Stromal cell of bone marrow (primary cell): ENCODE data around the gene ANKRD13D.
A peak's percentile ranks its signal among the peaks of the same experiment; 100 is the strongest.
"Not testable (repeated sequence)": the region's sequence is repeated elsewhere in the genome, so short reads cannot be mapped to it uniquely, and the experiment has no call there.

Experiments
- DNase-seq: peaks from one replicate; pipeline ENCODE4 v3.0.0-alpha.2; 2012; ENCODE audit warnings: low read depth

Gene ANKRD13D

DNA sequence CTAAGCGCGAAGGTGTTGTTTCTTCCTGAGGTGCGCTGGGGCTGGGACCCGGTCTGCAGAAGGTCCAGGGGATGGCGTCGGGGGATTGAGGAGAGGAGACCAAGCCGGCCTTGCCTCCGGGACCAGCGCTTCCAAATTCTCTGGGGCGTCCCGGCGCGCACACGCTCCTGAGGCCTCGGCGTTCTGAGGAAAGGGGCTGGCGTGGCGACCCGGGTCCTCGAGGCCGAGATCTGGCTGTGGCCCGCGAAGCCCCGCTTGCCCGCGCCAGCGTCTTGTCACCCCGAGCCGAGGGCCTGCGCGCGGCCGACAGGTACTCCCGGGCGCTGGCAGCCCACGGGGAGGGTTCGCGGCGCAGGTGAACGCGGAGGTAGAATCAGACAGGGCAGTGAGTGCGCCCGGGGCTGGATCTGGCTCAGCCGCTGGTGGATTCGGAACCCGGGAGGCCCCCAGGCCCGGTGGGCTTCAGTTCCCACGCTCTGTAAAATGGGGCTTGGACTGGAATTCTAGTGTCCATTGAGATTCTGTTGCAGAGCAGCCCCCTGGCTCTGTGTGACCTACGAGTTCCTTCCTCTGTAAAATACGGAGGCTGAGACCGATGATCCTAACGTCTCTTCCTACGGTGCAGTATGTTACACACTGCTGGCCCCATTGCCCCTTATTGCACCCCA, 28.9 kb downstream of the ANKRD13D start:
- no peak for DNase-seq

DNA sequence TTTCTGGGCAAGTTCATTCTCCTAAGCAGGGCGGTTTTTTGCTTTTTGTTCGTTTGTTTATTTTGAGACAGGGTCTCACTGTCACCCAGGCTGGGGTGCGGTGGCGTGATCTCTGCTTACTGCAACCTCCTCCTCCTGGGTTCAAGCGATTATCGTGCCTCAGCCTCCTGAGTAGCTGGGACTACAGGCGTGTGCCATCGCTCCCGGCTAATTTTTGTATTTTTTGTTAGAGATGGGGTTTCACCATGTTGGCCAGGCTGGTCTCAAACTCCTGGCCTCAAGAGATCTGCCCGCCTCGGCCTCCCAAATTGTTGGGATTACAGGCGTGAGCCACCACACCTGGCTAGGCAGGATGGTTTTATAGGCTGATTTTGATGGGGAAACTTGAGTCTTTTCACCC, 29.8 kb downstream of the ANKRD13D start:
- DNase-seq: not testable (repeated sequence)

DNA sequence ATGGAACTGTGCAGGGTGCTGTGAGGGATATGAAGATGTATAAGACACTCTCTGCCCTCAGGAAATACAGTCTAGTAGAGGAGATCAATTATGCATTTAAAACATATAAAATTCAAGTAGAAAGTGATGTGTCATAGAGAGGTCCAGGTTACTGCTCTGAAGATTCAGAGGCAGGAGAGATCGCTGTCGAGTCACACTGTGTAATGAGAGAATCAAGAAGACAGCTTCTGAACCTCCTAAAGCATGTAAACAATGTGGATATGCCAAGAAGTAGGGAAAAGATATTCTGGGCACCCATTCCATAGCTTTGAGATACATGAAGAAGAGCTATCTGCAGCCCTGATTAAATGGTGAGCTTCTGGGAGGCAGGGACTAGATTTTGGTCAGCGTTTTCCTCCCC, 30.9 kb downstream of the ANKRD13D start:
- no peak for DNase-seq

DNA sequence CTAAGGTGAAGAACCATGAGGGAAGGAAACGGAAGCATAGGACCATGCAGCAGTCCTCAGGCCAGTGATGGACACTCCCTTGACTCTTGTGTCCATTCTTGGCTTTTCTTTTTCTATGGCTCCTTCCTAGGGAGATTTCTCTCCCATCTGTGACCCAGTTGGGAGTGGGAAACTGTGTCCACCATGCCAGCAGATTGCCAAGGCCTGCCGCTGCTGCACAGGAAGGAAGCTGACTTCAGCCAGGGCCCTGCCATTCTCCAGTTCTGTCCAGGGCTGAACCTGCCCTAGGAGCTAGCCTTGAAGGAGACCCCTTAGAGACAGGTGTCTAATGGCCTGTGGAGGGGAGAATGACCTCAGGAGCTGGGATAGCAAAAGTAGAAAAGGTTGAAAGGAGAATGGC, 31.6 kb downstream of the ANKRD13D start:
- no peak for DNase-seq

DNA sequence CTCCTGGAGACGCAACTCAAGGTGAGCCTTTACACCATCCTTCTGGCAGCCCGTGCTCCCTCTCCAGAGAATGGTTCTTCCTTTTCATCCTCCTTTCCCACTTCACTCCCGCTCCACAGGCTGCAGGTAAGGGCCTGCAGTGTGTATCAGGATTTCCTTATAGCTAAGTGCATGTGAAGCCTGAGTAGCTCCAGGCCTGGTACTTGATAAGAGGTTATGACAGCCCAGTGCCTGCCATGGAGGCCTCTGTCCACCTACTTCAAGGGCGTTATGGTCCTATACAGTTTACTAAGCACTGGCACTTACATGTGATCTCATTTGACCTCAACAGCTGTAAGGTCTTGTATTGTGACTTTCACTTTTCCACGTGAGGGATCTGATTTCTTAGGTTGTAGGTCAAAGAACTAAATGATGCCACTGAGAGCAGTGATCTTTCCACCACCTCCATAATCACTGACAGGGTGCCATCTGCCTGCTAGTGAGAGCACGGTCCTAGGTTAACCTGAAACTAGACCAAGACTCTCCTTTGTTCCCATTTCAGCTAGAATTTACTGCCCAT, 32.3 kb downstream of the ANKRD13D start:
- DNase-seq: no peak

DNA sequence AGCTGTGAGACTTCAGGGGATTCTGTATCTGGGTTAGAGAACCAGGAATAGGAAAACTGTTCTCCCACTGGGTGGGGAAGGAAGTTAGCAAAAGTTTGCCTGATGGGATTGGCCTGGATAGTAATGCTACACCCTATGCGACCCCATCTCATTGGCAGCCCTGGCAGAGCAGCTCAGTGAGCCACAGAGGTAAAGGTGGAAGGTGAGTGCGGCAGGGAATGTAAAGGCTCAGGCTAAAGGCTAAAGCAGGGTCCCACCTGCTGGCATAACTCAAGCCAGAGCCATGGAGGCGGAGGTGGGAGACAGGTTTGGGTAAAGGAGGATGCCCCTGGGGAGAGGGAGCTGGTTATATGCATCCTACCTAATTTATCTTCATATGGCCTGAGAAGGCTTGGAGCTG, 32.9 kb downstream of the ANKRD13D start:
- DNase-seq: no peak

DNA sequence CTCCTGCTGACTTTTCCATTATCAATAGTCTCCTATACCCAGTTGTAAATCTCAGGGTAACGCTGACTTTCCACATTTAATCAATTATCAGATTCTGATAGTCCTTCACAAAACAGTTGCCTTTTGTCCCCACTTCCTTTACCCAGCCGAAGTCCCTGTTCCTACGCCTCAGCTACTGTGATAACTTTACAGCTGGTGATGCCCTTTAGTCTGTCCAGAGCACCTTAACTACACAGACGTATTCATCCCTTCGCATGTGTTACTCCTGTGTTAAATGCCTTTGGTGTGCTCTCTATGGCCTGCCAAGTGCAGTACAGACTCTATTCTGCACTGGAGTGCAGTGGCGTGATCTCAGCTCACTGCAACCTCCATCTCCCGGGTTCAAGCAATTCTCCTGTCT, 34.4 kb downstream of the ANKRD13D start:
- DNase-seq: no peak

DNA sequence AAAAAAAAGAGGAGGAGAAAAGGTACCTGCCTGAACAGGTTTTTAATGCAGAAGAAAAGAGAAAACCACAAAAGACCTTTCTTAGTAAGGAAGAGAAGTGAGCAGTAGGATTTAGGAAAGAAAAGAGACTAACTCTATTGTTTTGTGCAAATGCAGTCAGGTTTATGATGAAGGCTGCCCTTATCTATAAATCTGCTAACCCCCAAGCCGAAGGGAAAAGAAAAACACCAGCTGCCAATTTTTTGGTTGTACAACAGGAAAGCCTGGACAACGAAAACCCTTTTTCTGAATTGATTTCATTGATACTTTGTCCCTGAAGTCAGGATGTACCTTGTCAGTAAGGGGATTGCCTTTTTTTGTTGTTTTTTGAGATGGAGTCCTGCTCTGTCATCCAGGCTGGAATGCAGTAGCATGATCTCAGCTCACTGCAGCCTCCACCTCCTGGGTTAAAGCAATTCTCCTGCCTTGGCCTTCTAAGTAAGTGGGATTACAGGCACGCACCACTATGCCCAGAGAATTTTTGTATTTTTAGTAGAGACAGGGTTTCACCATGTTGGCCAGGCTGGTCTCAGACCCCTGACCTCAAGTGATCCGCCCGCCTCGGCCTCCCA, 43.1 kb downstream of the ANKRD13D start:
- no peak for DNase-seq

DNA sequence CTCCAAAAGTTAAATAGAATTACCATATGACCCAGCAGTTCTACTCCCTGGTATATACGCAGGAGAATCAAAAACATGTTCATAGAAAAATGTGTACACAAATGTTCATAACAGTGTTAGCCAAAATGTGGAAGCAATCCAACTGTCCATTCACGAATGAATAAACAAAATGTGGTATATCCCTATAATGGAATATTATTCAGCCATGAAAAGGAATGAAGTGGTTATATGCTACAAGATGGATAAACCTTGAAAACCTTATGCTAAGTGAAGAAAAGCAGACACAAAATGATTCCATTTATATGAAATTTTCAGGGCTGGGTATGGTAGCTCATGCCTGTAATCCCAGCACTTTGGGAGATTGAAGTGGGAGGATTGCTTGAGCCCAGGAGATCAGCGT, 48.2 kb downstream of the ANKRD13D start:
- DNase-seq: no peak

DNA sequence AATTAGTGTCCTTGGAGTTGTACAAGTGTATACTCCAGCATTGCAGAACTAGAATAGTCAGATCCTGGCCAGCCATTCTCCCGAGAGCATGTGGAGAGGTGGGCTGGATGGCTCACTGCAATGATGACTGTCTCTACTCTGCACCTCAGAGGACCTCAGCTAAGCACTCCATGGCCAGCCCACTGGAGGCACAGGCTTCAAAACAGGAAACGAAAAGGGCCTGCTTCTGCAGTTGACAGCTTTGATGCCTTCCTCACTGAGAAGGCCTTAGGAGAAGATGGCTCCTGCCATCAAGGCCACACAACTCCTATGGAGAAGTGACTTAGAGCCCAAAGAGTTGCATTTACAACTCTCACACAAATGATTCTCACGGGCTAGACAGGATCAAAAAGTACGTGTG, 55.2 kb downstream of the ANKRD13D start:
- DNase-seq: no peak

DNA sequence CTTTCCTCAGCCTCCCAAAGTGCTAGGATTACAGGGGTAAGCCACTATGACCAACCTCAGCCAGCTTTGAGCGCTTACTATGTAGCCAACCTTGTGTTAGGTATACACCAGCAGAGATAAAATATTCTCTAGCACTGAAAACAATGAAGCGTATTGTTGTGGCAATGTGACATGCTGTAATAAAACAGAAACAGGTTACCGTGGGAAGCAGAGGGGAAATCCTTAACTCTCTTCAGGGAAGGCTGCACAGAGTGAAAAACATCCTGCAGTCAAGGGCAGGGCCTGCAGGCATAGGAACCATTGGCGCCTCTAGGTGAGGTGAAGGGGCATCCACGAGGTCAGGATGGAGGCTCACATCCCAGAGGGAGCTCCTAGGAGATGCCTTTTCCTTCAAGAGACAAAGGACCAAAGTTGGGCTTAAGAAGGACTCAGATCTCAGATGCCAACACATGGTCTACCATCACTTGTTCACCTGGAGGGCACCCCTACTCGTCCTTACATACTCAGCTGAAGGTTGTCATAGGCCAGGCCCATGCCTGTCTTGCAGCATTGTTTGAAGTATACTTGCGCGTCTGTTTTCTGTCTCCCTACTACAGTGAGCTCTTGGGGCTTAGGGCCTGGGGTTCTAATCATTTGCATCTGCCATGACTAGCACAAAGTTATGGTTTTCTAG, 56.3 kb downstream of the ANKRD13D start:
- DNase-seq: no peak

DNA sequence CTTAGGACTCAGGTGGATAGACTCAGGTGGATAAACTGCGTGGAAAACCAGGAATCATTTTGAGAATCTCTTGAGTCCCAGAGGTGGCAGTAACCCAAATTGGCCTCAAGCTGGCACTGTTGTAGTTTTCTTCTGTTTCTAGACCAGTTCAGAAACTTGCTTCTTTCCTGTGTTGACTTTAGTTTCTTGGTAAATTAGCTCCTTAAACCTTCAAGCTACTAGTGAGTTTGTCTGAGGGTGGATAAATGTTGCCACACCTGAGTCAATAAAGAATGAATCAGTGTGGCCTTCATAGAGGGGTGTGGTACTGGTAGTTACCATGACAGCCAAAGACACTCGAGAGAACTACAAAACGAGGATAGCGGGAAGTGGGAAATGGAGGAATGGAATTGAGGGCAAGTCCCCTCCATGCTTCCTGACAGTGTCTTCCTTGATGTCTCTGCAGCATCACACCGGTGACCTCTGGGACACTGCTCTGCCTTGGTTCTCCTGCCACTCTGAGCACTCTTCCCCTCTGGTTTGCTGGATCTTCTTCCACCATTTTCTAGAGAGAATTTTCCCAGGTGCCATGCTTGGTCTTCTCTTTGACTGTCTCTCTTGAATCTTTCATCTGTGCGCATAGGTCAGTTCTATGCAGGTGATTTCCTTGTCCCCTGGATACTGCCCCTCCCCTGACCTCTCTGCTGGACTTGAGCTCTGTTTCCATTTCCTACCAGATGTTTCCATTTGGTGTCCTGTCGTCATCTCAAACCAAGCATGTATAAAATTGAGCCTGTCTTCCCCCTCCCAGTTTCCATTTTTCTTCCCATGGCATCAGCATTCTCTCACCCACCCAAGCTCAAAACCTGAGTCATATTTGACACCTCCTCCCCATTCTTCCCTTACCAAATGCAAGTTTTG, 57.1 kb downstream of the ANKRD13D start:
- DNase-seq: peak; percentile 50

DNA sequence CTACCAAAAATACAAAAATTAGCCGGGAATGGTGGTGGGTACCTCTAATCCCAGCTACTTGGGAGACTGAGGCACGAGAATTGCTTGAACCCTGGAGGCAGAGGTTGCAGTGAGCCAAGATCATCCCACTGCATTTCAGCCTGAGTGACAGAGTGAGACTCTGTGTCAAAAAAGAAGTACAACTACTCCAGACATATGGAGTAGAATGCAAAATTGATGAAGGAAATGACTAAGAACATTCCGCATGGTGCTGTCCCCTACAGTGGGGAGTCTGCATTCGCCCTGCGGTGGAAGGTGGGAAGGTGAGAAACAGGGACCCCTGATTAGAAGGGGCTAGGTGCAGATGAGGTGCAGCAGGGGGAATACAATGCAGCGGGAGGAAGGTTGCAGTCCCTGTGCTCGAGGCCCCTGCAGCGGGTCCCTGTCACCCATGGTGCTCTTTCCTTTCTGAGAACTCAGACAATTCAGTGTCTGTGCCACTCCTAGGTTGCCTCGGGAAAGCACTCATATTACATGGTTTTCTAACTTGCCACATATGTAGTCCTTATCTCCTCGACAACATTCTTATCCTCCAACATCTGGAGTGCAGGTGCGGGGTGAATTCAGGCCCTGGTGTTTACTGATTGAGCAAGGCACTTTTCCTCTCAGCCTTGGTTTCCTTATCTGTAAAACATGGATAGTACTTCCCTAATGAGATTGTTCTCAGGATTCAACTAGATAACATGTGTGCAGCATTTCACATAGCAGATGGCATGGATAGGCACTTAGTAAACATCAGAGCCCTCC, 59.1 kb downstream of the ANKRD13D start:
- no peak for DNase-seq

DNA sequence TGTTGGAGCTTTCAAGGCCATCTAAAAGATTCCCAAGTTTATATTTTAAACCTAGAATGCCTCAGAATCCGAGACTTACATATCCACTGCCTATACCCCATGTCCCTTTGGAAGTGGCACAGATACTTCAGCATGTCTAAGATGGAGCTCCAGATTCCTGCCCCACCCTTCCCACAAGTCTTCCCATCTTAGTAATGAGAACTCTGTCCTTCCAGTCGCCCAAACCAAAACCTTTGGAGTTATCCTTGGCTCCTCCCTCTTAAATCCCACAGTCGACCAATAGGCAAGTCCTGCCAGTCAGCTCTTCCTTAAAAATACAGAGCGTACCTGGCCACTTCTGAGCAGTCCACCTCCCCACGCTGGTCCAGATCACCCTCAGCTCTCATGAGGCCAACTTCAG, 59.9 kb downstream of the ANKRD13D start:
- DNase-seq: no peak

DNA sequence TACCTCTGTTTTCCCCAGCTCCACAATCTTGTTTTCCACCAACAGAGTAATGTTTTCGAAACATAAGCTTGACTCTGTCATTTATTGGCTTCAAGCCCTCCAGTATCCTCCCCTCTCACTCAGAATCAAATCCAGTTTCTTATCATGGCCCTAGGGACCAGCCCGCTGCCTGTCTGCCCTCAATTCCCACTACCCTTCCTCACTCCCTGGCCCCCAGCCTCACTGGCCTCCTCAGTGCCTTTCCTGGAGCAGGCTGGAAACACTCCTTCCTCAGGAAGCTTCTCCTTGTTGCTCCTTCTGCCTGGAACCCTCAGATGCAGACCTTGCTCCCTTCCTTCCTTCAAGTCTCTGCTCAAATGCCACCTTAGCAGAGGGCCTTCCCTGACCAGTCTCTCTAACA, 60.4 kb downstream of the ANKRD13D start:
- no peak for DNase-seq

DNA sequence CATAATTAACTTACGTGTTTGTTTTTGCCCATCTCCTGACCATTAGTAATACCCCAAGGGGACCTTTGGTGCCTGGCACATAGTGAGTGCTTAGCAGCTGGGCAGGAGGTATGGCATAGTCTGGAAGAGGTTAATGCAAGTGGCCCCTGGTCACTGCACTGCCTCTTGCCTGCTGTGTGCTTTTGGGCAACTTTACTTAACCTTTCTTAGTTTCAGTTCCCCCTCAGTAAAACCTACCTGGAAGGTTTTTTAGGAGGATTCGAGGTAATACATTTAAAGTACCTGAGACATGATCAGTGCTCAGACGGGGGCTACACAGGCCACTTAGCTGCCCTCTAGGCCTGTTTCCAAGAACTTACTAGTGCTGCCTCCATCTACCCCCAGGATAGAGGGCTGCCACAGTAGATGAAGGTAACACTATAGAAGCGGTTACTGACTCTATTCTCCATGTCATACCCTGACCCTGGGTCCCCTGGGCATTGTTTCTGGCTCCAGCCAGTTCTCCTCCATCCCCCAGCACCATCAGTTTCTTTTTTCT, 60.9 kb downstream of the ANKRD13D start:
- DNase-seq: no peak

DNA sequence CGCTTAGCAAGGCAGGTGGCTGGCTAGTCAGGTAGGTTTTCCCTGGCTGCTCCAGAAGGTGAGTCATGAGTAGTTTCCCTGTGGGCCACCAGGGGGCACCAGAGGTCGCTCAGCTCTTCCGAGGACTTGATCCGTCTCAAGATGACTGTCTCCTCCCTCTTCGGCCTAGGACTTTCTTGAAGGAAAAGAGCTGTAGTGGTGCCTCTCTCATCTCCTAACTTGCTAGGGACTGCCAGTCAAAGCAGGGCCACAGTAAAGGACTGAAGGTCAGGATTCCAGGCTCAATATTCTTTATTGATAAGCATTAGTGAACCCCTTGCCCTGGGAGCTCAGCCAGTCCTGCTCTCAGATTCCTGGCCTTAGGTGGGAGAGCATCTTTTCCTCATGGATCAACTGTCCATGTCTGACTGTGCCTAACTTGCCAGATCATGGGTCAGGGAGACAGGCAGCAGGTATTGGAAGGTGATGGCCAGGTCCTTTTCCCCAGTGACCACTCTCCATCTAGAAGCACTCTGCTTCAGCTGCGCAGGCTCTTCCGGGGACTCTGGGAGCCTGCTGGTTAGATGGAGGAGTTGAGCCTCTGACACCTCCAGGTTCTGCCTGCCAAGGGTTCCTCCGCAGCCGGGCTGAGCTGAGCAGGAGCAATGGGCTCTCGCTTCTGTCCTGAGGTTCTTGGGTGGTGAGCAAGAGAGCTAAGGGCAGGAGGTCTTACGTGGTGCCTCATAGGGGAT, 62.3 kb downstream of the ANKRD13D start:
- DNase-seq: peak; percentile 60
